Measurements from ENCODE around the gene CLCNKA.

GRCh38 chr1:16072616-16073484, 51.0 kb downstream of the CLCNKA start:
- no peak for TF ChIP-seq CTCF (IDR thresholded peaks at IDR 0.05)
- TF ChIP-seq POLR2A (IDR thresholded peaks at IDR 0.05): no peak

All from lower leg skin (tissue), 3 donors.